NB4 (cell line): Measurements from ENCODE around the gene TBC1D23.

ENCODE experiments used
- DNase-seq: peaks from one replicate; pipeline ENCODE4 v3.0.0; 2010; ENCODE audit warnings: low read depth
- H3K4me3 ChIP-seq: one replicate; pipeline ENCODE4 v1.5.1; 2011; ENCODE audit warnings: mild to moderate bottlenecking, low read depth, low read length, moderate library complexity
- CTCF ChIP-seq: IDR thresholded peaks from one replicate; pipeline ENCODE4 v1.5.1; 2012; ENCODE audit warnings: low read depth, low read length
- MAX ChIP-seq: IDR thresholded peaks from 2 replicates; pipeline ENCODE4 v1.6.1; 2011; ENCODE audit warnings: low read depth, low read length
- MYC ChIP-seq: IDR thresholded peaks from 2 replicates; pipeline ENCODE4 v1.6.1; 2011; ENCODE audit warnings: low read depth, low read length
- POLR2A ChIP-seq: IDR thresholded peaks from 2 replicates; pipeline ENCODE4 v1.6.1; 2011; ENCODE audit warnings: mild to moderate bottlenecking; ENCODE audit not compliant: insufficient read length; ENCODE audit errors: extremely low read depth

TBC1D23 gene

DNA sequence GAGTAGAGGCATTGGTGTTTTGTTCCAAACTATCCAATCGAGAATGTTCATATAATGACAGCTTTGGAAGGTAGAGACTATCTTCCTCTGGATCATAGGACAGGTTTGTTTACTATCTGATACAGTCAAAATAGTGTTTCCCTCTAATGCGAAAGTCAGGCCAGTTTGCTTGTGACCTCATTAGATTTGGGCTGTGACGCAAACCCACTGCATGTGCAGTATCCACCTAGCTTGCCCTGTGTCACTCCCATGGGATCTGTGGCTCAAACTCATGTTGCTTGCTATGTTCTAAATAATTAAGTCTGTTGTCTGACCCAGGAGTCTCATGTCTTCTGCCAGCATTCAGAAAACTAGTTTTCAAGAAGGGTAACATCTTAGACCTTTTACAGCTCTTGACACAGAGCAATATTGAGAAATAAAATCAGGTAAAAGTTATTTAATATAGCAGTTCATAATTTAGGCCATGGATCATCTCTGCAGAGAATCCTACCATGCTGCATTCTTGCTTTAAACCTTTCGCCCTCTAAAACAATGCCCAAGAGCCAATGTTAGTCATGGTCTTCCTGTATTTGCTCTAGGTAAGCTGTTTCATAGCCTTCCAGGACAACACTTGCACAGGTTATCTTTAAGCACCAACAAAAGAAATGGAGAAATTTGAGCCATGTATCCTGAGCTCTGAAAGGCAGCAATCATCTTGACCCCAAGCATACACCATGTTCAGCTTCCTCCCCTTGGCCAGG lies 100.1 kb downstream of the TBC1D23 start:
- DNase-seq, result peak; percentile 38

GRCh38 chr3:100361897-100362296 lies 101.1 kb downstream of the TBC1D23 start:
- TF ChIP-seq MYC, result no peak
- no peak overlapping the region for H3K4me3 ChIP-seq
- DNase-seq, result no peak

More for the DNA sequence above, 100.1 kb downstream of the TBC1D23 start:
- no peak overlapping the region for H3K4me3 ChIP-seq
- no peak for TF ChIP-seq MAX
- no peak for TF ChIP-seq POLR2A

GRCh38 chr3:100364421-100364820 lies 103.6 kb downstream of the TBC1D23 start:
- no peak for TF ChIP-seq CTCF
- TF ChIP-seq MAX, result no peak
- no peak for TF ChIP-seq MYC
- no peak for TF ChIP-seq POLR2A
- no peak for DNase-seq
- no peak overlapping the region for H3K4me3 ChIP-seq

- DNase-seq, result no peak
- H3K4me3 ChIP-seq, result no peak overlapping the region
- TF ChIP-seq MAX (no peak), MYC (no peak), CTCF (no peak), POLR2A (no peak)
Observed at GRCh38 chr3:100366424-100366823, 105.6 kb downstream of the TBC1D23 start.

DNA sequence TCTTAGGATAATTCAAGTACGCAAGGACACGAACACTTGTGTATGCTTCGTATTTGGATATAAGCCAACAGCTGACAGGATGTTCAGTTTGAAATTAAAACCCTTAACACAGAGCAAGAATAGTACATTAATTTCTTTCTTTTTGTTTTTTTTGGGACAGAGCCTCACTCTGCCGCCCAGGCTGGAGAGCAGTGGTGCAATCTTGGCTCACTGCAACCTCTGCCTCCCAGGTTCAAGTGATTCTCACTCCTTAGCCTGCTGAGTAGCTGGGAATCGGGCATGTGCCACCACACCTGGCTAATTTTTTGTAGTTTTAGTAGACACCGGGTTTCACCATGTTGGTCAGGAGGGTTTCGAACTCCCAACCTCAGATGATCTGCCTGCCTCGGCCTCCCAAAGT lies 107.6 kb downstream of the TBC1D23 start:
- TF ChIP-seq CTCF (no peak), POLR2A (no peak), MAX (no peak), MYC (no peak)
- no peak overlapping the region for H3K4me3 ChIP-seq
- DNase-seq, result no peak

GRCh38 chr3:100370756-100371155 lies 110.0 kb downstream of the TBC1D23 start:
- no peak overlapping the region for H3K4me3 ChIP-seq
- DNase-seq, result no peak
- TF ChIP-seq MAX, result no peak
- no peak for TF ChIP-seq MYC
- TF ChIP-seq POLR2A, result no peak

GRCh38 chr3:100374521-100374920 lies 113.7 kb downstream of the TBC1D23 start:
- no peak for DNase-seq
- TF ChIP-seq MAX (no peak), MYC (no peak), CTCF (no peak), POLR2A (no peak)
- H3K4me3 ChIP-seq, result no peak overlapping the region
